Gastroesophageal sphincter (tissue), 4 donors: ENCODE data around the gene OR2W3. TPM values are rescaled to one million over a fixed set of nuclear protein-coding genes. Genes with fewer than 3 reads are reported as not detected.

Source experiments
- ATAC-seq: fragments of 150-250 bp; one replicate; pipeline ENCODE4 v1.9.1; 2016; ENCODE audit warnings: mild to moderate bottlenecking, moderate library complexity
- H3K27ac ChIP-seq, 4 donors: fragments of 200-600 bp; sonication (generic) in 3 of 4; 1 replicate in 3 of 4; 2 replicates in 1 of 4; pipeline ENCODE4 v1.5.1; 2016 to 2019
- H3K27me3 ChIP-seq: fragments of 200-600 bp; sonication (generic); one replicate; pipeline ENCODE4 v1.5.1; 2019
- H3K36me3 ChIP-seq, 2 donors: fragments of 200-600 bp; sonication (generic); one replicate each; pipeline ENCODE4 v1.5.1; 2019; ENCODE audit warnings: control low read depth in 1 of 2
- H3K4me1 ChIP-seq, 3 donors: fragments of 200-600 bp; sonication (generic); 1 replicate in 2 of 3; 2 replicates in 1 of 3; pipeline ENCODE4 v1.5.1; 2016 to 2019; ENCODE audit warnings: control low read depth in 2 of 3
- H3K4me3 ChIP-seq, 2 donors: fragments of 200-600 bp; sonication (generic); one replicate each; pipeline ENCODE4 v1.5.1; 2019; ENCODE audit warnings: mild to moderate bottlenecking in 1 of 2, moderate library complexity in 1 of 2
- H3K9me3 ChIP-seq, 3 donors: fragments of 200-600 bp; sonication (generic); one replicate each; pipeline ENCODE4 v1.5.1; 2017 to 2019; ENCODE audit warnings: control low read depth in 2 of 3
- EP300 ChIP-seq: sonication (generic); formaldehyde crosslinking; IDR thresholded peaks from one replicate; pipeline ENCODE4 v1.6.1; 2017; ENCODE audit warnings: antibody characterized with exemption, mild to moderate bottlenecking
- POLR2A ChIP-seq, 2 donors: fragments of 450-650 bp; IDR thresholded peaks; one replicate each; pipeline ENCODE4 v1.6.1; 2017; ENCODE audit warnings: antibody characterized with exemption in 2 of 2, mild to moderate bottlenecking in 2 of 2, moderate library complexity in 1 of 2
- POLR2AphosphoS5 ChIP-seq: sonication (generic); formaldehyde crosslinking; IDR thresholded peaks from one replicate; pipeline ENCODE4 v1.6.1; 2017; ENCODE audit warnings: antibody characterized with exemption
- WGBS, 2 donors: methylation state at CpG; one replicate each; pipeline ENCODE4 v1.1.5; 2018; ENCODE audit warnings: low coverage in 1 of 2; 5-methylcytosine and 5-hydroxymethylcytosine counted together
- total RNA-seq, 4 donors: library from RNA; depleted of rRNA; stranded (reverse); fragments of >200 nt; gene quantifications; one replicate each; pipeline ENCODE4 v1.1.0, GENCODE V29; 2016
- TF ChIP-seq, protein P1 (sequence below), 4 experiments: fragments of 200-600 bp in 2 of 4; fragments of 450-650 bp in 2 of 4; sonication (generic) in 1 of 4; IDR thresholded peaks; one replicate each; pipeline ENCODE4 v1.5.1; 2017 to 2019; ENCODE audit warnings: antibody characterized with exemption in 4 of 4, mild to moderate bottlenecking in 2 of 4, moderate library complexity in 2 of 4

The OR2W3 gene
- total RNA-seq, 4 donors from 2014 or later = 0.39 to 1.6 (median 0.40) TPM; not detected in 1

- 80 to 100% methylated on average over 1 to 15 of the region's 17 CpGs for WGBS, 2 donors
- H3K4me1 ChIP-seq = no peaks in the 10 kb centered on the region
- no peak overlapping the region for H3K27ac ChIP-seq
- TF ChIP-seq POLR2A (IDR thresholded peaks at IDR 0.05) = no peak
- TF ChIP-seq POLR2AphosphoS5 = no peak
- no peak for TF ChIP-seq EP300
- TF ChIP-seq, protein P1, sequence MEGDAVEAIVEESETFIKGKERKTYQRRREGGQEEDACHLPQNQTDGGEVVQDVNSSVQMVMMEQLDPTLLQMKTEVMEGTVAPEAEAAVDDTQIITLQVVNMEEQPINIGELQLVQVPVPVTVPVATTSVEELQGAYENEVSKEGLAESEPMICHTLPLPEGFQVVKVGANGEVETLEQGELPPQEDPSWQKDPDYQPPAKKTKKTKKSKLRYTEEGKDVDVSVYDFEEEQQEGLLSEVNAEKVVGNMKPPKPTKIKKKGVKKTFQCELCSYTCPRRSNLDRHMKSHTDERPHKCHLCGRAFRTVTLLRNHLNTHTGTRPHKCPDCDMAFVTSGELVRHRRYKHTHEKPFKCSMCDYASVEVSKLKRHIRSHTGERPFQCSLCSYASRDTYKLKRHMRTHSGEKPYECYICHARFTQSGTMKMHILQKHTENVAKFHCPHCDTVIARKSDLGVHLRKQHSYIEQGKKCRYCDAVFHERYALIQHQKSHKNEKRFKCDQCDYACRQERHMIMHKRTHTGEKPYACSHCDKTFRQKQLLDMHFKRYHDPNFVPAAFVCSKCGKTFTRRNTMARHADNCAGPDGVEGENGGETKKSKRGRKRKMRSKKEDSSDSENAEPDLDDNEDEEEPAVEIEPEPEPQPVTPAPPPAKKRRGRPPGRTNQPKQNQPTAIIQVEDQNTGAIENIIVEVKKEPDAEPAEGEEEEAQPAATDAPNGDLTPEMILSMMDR (IDR thresholded peaks at IDR 0.05) = no peak
- no peak overlapping the region for H3K4me3 ChIP-seq
- H3K27me3 ChIP-seq = peaks cover 5% of the 10 kb centered on the region
- ATAC-seq = no peak
- H3K36me3 ChIP-seq = no peaks in the 10 kb centered on the region
- no peaks in the 10 kb centered on the region for H3K9me3 ChIP-seq
These were observed 30.7 kb upstream of the OR2W3 start for GRCh38 chr1:247864644-247865043.

GRCh38 chr1:247865416-247865815 is 30.0 kb upstream of the OR2W3 start:
- Histone ChIP-seq H3K27me3 (peaks cover 5% of the 10 kb centered on the region), H3K27ac (no peak overlapping the region), H3K4me3 (no peak overlapping the region), H3K4me1 (no peaks in the 10 kb centered on the region), H3K36me3 (no peaks in the 10 kb centered on the region), H3K9me3 (no peaks in the 10 kb centered on the region)
- ATAC-seq = no peak
- TF ChIP-seq EP300 (no peak), POLR2AphosphoS5 (no peak), POLR2A (IDR thresholded peaks at IDR 0.05) (no peak)
- TF ChIP-seq, protein P1 (IDR thresholded peaks at IDR 0.05) = no peak
- 56 to 89% methylated on average over 5 to 6 of the region's 6 CpGs for WGBS, 2 donors

GRCh38 chr1:247883346-247883745 is 12.0 kb upstream of the OR2W3 start:
- ATAC-seq = no peak
- no peak overlapping the region for H3K27ac ChIP-seq
- no peaks in the 10 kb centered on the region for H3K9me3 ChIP-seq
- no peak overlapping the region for H3K4me3 ChIP-seq
- H3K27me3 ChIP-seq = no peaks in the 10 kb centered on the region
- H3K4me1 ChIP-seq = no peaks in the 10 kb centered on the region
- 76 to 87% methylated on average over 4 to 9 of the region's 9 CpGs for WGBS, 2 donors
- TF ChIP-seq, protein P1 (IDR thresholded peaks at IDR 0.05) = no peak
- TF ChIP-seq EP300 (no peak), POLR2AphosphoS5 (no peak), POLR2A (IDR thresholded peaks at IDR 0.05) (no peak)
- no peaks in the 10 kb centered on the region for H3K36me3 ChIP-seq

GRCh38 chr1:247884797-247885413 is 10.5 kb upstream of the OR2W3 start:
- Histone ChIP-seq H3K4me1 (no peaks in the 10 kb centered on the region), H3K9me3 (no peaks in the 10 kb centered on the region), H3K36me3 (no peaks in the 10 kb centered on the region), H3K4me3 (no peak overlapping the region), H3K27ac (no peak overlapping the region), H3K27me3 (no peaks in the 10 kb centered on the region)
- no peak for TF ChIP-seq POLR2A (IDR thresholded peaks at IDR 0.05)
- TF ChIP-seq POLR2AphosphoS5 = no peak
- no peak for TF ChIP-seq EP300
- TF ChIP-seq, protein P1 (IDR thresholded peaks at IDR 0.05) = no peak
- ATAC-seq = no peak
- 77 to 84% methylated on average over 9 of the region's 10 CpGs for WGBS, 2 donors

DNA sequence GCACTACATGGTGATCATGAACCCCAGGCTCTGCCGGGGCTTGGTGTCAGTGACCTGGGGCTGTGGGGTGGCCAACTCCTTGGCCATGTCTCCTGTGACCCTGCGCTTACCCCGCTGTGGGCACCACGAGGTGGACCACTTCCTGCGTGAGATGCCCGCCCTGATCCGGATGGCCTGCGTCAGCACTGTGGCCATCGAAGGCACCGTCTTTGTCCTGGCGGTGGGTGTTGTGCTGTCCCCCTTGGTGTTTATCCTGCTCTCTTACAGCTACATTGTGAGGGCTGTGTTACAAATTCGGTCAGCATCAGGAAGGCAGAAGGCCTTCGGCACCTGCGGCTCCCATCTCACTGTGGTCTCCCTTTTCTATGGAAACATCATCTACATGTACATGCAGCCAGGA is 589 bp downstream of the OR2W3 start:
- ATAC-seq = no peak
- 100% methylated on average over 1 to 2 of the region's 14 CpGs for WGBS, 2 donors
- TF ChIP-seq POLR2AphosphoS5 (no peak), EP300 (no peak), POLR2A (IDR thresholded peaks at IDR 0.05) (no peak)
- TF ChIP-seq, protein P1 (IDR thresholded peaks at IDR 0.05) = no peak
- H3K36me3 ChIP-seq = no peaks in the 10 kb centered on the region
- no peaks in the 10 kb centered on the region for H3K4me1 ChIP-seq
- no peaks in the 10 kb centered on the region for H3K9me3 ChIP-seq
- no peaks in the 10 kb centered on the region for H3K27me3 ChIP-seq
- no peak overlapping the region for H3K27ac ChIP-seq
- H3K4me3 ChIP-seq = no peak overlapping the region
